Measurements from ENCODE around the gene SLC38A2.

The SLC38A2 gene

DNA sequence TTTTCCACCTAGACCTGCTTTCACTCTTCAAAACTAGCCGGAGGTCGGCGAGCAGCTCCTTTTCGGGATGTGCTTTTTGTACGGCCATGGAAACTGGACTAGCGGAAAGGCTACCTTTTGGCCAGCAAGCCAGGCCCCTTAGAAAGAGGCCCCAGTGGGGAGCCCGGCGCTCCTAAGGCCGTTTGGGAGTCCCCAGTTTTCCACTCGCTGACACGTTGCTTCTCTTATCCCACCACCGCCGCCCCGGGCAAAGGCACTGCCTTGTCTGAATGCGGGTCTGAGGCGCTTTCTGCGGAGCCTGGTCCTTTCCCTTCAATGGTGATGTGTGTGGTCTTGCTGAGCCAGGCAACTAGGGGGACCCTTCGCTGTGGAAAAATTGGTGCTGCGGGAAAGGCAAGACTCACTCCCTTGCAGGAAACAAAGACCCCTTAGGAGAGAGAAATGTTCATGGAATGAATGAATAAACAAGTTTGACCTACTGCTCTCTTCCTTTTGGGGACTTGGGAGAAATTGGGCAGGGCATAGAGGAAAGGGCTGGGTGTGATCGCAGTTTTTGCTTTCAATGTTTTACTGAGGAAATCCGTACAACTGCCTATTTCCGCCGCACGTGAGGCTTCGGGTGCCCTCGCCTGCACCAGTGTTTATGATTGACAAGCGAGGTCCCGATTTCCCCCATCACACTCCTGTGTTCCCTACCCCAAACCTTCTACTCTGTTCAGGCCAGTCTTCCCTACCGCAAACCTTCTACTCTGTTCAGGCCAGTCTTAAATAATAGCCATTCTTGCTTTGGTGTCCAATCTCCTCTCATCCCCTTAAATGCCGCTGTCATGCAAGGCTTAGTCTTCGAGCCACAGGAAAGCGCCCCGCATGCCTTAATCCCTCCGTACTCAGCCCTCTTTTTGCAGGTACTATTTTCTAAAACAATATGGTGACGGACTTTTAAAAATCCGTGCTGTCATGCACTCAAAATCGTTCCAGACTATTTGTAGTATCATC lies 1.0 kb upstream of the SLC38A2 start:
- peak; percentile 72 for DNase-seq

DNA sequence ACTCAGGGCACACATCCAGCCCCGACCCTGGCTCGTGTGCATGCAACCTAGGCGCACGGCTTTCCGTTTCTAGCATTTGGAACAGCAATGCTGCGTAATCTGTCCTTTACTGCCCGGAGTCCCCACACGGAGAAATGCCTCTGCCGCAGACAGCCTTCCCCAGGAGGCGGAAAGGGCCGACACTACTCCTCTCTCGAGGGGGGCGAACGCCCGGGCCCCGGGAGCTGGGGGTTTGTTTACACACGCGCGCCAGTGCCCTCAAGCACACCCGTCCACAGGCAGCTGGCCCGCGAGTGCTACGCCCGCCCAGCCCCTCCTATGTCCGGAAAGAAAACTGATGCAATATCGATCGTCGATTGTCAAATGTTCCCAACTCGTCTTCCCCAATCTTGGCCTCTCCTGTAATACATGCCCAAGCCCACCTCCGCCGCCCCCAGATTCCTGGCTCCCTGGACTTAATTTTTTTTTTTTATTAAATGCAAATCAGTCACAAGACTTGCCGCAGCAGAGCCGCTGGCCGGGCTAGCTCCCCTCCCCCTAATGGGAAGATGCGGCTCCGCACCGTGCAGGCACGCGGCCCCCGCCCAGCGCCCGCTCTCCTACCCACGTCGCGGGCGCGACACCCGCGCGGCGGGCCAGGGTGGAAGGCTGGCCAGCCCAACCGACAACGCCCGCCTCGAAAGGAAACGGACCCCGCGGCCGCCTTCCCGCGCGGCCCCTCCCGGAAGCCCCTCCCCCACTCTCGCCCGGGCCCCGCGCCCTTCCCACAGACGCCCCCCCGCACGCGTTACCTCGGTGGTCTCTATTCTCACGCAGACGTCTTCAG lies 642 bp downstream of the SLC38A2 start:
- DNase-seq = peak; percentile 83

DNA sequence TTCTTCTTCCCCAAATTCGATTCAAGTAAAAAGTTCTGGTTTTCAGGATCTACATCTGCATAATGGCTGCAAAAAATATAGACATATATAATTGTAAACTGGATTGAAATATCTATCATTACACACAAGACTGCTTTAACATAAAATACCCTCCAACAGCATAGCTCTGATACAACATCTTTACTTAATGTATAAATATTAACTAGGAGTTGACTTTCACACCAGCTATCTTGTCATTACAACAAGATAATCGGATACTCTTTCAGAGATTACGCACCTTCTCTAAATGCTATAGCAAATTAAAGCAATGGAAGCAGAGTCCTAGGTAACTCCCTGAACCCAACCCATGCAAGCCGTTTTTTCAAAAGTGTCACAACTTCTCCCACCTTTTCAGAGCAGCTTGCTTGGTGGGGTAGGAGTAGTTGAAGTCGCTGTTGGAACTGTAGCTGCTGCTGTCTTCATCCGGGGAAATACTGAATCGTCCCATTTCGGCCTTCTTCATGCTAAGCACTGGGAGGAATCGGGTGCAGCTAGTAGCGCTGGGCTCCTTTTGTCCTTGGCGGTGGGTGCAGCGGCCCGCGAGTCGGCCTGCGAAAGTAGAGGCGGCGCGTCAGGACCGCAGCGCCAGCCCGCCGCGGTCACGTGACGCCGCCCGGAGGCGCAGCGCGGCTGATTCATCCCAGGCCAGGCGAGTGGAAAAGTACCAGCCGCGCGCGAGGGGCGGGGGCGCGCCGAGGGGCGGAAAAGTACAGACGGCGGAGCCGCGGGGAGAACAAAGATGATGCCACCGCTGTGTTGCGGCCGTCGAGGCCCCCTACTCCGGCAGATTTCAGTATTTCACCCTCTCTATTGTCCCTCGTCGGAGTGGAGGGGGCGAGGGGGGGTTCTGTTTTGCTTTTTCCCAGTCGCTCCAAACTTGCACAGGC lies 1.5 kb downstream of the SLC38A2 start:
- DNase-seq = peak; percentile 96

DNA sequence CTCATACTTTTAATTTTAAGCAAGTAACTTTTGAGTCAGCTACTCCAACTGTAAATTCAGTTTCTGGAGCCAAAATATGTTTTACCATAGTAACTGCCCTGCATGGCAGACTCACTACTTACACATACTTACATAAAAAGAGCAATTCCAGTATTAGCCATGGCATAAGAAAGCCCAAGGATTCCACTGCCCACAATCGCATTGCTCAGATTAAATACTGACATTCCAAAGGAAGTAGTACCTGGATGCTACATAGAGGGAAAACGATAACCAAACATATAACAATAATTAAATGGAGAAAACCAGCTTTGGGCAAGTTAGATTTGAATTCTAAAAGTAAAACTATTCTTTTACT lies 2.2 kb downstream of the SLC38A2 start:
- DNase-seq = no peak

DNA sequence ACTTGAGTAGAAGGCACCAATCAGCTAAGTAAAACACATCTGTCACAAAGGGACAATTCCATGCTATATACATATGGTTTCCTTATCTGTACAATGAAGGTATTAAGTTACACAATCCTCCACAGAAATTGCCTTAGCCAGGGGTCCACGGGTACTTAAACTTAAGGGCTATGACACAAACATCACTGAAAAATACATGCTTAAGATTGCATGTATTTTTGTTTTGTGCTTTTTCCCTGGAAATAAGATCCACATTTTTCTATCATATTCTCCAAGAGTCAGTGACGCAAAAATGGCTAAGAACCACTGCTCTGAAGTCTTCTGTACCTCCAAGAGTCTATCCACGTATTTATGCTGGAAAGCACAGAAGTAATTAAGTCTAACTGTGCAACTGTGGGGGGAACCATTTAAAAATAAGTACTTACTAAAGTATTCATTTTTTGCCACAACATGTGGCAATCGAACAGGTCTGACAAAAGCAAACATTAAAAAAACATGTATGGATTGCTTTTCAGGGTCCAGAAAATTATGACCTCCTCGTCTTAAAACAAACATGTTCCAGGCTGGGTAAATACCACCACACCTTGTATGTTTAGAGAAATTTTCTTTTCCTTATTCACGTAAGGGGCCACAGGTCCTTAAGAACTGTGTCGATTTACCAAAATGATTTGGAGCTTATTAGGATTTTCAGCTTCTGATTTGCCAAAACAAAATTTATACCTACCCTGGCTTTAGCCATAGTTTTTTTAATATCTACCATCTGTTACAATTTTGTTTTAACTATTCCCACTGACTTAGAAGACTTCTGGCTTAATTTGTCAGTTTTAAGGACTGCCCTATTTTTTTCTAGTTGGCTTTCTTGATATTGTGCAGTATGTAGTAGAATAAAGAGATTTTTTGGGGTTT lies 2.8 kb downstream of the SLC38A2 start:
- DNase-seq = no peak

DNA sequence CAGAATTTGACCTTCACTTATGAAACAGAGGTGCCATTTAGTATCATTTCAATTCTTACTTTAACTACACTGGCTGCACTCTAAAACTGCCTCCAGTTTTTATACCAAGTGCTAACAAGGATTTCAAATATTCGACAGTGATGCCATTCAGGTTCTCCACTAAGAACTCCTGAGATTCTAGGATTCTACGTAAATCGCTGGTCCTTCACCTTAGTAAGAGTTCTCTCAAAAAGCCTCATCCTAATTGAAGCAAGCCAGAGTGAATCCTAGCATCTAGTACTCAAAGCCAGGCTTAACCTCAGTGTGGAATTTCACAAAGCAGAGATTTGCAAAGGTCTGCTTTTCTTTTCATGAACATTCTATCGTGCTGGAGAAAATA lies 3.5 kb downstream of the SLC38A2 start:
- no peak for DNase-seq

DNA sequence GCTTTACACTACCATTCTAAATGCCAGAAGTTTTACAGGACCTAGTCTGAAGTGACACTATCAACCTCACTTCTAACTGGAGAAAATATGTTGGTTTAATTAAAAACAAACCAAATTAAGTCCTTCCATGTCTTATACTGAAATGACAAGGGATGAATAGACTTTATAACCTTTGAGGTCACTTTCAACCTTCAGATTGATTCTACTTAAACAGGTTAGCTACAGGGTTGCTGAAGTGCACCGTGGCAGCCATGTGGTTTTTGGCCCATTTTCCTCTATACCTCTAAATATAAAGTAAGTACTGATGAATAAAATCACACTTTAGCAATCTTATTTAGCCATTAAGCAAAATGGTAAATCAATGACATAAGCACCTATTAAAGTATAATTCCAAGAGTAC lies 3.9 kb downstream of the SLC38A2 start:
- no peak for DNase-seq

DNA sequence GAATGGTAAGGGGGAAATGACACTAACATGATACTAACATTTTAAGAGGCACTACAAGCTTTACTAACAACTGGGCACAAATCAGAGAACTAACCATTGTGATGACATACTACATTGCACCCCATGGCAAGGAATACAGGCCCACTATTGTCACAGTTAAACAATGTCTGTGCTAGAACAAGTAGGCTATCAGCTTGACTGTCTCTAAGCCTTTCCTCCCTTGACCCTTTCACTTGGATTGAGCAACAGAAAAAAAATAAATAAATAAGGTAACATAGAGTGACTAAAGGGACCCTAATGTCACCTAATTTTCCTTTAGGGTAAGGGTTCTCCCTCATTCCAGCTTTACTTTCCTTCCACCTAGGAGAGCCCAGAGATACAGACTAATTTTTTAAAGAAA lies 4.4 kb downstream of the SLC38A2 start:
- DNase-seq = no peak

DNA sequence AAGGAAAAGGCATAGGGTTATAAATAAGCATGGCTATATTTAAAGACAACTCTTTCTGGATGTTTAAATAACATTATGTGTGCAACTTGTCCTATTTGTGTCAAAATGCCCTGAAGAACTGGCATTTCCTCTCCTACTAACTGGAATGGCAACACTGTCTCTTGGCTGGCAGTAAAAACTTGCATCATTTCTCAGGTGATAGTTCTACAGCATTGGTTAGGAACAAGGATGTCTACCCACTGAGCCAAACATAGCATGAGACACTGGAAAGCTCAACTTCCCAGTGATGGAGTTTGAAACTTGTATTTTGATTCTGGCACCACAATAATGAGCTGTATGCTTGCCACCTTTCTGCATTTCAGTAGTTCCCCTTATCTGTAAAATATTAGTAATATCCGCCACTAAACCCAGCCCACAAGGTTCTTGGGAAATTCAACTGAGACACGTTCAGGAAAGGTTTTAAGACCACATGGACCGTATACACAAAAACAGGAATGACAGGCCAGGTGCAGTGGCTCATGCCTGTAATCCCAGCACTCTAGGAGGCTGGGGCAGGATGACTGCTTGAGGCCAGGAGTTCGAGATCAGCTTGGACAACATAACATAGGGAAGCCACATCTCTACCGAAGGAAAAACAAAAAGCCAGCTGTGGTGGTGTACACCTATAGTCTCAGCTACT lies 5.1 kb downstream of the SLC38A2 start:
- no peak for DNase-seq

DNA sequence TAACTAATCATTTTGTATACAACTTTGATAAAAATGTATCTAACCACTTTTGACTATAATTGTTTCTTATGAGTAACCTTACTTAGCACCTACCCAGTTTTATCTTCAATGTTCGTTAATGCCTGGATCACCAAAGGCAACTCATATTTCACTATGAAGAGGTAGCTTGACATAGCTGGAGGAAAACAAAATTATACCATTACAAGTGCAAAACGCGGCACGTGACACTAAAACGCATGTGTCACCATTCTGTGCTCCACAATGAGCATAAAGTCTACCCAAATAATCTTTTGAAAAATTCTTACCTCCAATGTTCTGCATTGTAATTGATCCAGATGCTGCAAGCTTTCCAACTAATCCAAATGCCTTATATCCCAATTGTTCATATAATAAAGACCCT lies 5.8 kb downstream of the SLC38A2 start:
- DNase-seq = no peak

DNA sequence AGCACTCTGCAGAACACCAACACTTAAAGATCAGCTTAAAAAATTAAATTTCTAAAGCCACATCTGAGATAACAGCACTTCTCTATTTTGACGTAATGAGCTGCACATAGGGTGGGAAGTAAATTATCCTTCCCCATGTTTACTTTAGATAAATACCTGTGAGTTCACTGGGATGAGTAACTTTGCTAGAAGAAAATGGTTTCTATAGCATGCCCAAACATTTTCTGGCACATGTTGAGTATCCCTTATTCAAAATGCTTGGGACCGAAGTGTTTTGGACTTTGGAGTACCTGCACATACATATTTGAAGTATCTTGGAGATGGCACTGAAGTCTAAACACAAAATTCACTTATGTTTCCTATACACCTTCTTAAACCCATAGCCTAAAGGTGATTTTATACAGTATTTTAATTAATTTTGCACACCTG lies 6.6 kb downstream of the SLC38A2 start:
- DNase-seq = no peak

DNA sequence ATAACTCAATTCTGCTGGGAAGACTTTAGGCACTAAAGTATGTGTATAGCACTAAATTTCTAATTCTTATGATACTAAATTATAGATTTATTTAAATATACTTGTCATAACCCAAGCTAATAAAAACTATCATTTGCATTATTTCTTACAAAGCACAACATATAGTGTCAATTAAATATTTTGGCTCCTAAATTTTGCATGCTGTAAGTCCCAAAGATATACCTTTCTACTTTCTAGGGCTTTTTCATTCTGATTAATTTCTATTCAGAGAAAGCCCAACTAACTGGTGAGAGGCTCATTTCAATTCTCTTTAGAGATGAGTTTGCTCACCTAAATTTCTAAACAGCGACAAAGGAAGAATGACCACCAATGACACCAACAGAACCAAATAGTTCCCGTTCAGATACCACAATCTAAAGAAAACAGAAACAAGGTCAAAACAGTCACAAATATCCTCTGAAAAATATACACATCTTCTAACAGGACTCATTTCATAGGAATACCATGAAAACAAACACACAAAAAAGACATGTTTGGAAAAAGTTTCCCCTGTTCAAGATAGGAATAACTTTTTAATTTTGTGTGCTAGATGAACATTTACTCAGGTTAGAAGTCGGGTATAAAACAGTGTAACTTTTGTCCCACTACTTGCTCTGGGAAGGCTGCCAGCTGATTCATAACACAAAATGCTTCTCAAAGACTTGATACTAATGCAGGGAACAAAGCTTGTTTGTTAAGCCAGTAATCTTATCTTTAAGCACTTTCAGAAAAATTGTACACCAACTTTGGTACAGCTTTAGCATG lies 7.6 kb downstream of the SLC38A2 start:
- no peak for DNase-seq

DNA sequence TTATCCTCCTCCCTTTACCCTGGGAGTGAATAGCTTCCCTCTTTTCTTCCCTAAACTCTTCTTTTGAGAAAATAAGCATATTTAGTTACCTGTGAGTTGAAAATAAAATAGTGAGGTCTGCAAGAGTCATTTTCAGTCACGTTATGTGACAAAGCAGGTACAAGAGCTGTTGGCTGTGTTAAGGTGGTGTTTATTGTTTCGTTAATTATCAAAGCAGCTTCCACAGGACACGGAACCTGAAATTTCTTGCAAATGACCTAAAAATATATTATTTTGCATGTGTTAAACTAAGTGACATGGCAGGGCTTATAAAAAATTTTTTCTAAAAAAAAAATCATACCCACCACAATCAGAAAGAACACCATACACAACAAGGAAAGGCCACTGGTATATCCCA lies 8.3 kb downstream of the SLC38A2 start:
- no peak for DNase-seq

DNA sequence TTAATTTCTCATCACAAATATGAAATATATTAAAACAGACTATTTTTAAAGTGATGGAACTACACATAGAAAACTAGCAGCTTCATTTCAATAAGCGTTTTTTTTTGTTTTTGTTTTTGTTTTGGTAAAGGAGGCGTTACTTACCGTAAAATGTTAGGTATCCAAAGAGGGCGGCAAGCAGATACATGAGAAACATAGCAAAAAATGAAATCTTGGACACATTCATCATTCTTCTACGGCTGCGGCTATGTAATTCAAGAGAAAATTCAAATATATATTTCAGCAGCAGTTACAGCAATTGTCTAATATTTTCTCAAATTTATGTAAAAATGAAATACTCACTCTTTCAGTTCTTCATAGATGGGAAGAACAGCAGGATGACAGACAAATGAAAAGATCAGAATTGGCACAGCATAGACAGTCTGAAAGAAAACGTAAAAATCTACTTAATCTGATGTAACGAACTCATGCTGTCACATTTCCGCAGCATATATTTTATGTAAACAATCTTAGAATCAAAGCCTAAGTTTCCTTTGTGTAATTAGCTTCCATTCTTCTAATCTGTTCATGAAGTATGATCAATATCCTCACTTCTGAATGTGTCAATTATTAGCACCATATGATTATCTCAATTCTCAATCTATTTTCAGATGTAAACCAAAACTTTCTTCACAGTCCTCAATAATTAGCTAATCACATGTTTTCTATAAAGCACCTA lies 8.8 kb downstream of the SLC38A2 start:
- DNase-seq = no peak

DNA sequence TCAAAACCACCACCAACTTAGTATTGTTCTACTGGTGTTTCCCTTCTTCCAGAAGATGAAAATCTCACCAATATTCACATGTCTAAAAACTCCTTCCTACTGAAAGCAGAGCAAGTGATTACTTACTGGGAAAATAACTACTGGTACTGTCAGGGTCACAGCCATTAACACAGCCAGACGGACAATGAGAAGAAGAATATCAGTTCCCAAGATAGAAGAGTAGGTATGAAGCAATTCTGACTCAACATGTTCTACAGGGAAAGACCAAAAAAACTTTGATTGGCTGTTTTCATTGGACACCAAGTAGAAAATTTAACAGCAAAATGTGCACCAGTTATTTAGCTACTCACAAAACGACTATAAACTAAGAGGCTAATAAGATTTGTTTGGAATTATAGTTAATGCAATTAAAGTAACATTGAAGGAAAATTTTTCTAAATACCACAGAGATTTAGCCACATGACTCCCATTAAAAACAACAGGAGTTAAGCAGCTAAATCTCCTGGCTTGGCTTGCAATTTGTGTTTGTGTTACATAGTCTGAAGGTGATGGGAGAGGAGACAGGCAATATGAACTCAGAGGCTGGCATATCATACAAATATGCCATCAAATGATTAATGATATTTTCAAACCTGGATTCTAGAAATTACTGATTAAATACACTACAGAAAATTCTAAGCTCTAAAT lies 9.5 kb downstream of the SLC38A2 start:
- DNase-seq = no peak

DNA sequence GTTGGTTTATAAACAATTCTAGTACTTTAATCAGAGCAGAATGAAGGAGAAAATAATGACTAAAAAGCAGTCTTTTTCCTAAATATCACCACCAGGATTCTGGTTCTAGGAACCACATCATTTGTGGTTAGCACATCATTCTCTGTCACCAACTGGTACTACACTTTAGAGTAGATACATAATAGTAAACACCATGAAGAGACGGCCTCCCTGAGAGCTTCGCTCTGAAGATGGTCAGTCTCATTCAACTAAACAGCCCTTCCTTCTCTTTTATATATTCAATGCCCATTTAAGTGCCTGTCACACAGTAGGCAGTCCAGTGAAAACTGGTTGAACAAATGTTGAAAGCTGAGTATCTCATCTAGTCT lies 10.9 kb downstream of the SLC38A2 start:
- DNase-seq = no peak

DNA sequence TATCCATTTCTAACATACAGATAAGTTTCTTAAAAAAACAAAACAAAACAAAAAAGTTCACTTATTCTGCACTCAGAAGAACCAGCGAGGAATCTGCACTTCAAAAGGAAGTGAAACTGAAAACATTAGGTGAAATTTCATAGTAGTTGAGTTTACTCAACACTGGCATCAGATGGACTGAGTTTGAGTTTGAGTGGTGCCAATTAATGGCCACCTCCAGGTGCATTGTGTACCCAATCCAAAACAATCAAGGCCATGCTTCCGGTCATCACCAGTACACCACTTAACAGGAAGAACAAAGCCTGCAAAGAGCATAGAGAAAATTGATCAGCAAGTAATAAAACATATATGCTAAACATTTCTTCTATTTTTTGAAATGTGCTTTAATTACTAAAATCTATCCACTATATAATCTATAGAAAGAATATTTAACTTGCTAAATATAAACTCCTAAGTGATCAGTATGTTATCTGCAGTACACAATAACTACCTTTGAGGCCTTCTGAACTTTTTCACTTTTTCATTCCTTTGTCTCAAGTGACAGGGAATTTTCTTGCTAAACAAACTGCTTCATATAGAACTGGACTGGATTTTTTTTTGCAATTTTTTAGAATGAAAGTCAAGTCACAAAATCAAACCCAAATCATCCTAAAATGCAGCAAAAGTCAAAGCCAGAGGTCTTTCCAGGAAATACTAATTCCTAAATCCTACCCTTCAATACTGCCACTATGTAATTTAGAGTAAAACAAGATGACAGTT lies 11.5 kb downstream of the SLC38A2 start:
- no peak for DNase-seq

DNA sequence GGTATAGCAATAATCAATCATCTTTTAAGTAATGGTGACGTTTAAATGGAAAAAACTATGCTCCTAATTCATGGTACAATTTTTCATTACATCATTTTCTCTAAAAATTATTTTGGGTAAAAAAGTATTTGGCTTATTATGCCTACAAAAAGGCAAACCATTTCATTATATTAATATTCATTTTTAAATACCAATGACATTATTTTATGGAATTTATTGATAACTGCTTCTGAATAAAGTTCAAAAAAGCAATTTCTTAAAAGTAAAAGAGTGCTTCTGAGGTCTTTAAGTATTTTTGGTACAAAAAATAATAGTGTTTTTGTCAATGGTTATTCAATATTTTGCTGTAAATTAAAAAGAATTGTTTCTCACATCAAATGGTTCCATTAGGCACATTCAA lies 12.2 kb downstream of the SLC38A2 start:
- no peak for DNase-seq

Data from right forelimb (tissue), 1 donor.